Hepatic stellate cell (primary cell): Measurements from ENCODE around the gene FAM13A.
A peak's percentile ranks its signal among the peaks of the same experiment; 100 is the strongest.
"Not testable (repeated sequence)": the region's sequence is repeated elsewhere in the genome, so short reads cannot be mapped to it uniquely, and the experiment has no call there.

ENCODE experiments used
- DNase-seq: peaks from one replicate; pipeline ENCODE4 v3.0.0; 2011; ENCODE audit warnings: low spot score

Gene FAM13A

DNA sequence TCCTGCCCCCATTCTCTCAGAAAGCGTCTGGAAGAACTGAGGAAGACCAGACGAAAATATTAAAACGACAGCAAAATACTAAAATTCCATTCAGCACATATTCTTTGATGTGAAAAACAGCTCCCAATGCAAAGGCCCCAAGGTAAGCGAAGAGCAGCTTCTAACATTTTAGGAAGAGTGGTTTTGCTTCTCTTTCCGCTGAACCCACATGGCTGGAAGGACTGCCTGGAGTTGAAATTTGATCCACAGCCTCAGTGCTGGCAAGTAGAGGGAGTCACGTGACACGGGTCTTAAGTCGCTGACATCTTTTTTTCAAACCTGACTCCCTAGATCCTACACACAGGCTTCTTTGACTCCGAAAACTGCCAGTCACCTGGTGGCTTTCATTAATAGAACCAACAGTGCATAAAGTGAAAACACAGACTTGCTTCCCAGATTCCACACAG, at the start of gene FAM13A:
TSS of gene FAM13A (minus strand) at position 233 of the 446 bp plus-strand sequence. CDS start at position 12, 221 bp downstream.
- DNase-seq: peak; percentile 48

GRCh38 chr4:89105726-89106125, 48.7 kb upstream of the FAM13A start:
- DNase-seq: no peak

DNA sequence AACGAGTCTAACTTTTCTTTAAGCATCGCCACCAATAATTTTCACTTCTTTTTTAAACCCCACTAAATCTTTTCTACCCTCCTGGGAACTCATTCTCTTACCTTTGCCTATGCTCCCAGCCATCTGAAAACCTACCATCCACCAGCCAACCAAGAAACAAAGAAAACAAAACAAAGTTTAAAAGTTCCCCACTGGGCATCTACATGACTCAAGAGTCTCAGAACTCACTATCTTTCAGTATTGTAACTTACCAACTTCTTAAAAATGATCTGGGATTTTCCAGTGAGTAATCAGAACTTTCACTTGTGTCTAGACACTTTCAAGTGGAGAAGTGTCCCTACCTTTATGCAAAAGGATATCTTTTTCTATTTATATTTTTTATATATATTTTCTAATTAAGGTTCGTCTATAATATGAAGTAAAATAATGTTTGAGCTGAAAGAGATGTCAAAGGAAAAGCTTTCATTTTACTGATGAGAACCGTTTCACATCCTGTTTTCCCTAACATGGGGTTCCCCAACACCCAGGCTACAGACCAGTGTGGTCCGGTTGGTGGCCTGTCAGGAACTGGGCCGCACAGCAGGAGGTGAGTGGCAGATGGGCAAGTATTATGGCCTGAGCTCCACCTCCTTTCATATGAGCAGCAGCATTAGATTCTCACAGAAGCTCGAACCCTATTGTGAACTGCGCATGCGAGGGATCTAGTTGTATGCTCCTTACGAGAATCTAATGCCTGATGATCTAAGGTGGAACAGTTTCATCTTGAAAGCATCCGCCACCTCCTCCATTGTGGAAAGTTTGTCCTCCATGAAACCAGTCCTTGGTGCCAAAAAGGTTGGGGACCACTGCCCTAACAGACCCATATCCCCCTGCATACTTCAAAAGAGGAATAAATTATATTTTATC, 44.5 kb upstream of the FAM13A start:
- no peak for DNase-seq

GRCh38 chr4:89100853-89101252, 43.9 kb upstream of the FAM13A start:
- no peak for DNase-seq

GRCh38 chr4:89099471-89099870, 42.5 kb upstream of the FAM13A start:
- DNase-seq: no peak

DNA sequence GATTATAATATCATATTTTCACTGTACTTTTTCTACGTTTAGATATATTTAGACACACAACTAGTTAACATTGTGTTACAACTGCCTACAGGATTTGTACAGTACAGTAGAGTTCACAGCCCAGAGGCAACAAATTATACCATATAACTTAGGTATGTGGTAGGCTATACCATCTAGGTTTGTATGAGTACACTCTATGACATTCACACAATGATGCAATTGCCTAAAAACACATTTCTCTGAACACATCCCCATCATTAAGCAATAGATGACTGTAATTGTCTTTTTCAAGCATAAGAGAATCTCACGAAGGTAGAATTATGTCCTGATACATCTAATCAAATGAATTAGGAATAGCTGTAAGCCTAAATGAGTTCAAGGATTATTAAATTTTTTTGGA, 42.0 kb upstream of the FAM13A start:
- DNase-seq: no peak

DNA sequence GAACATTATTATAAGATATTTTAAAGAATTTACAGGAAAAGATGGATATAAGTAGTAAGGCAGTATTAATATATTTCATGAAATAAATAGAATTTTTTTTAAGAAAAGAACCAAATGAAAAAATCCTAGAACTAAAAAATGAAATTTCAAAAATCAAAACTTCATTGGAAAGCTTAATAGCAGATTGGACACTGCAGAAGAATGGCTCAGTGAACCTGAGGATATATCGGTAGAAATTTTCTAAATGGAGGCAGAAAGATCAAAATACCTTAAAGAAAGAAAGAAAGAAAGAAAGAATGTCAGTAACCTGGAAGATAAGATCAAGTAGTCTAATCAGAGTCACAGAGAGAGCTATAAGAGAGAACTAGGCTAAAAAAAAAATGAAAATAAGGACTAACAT, 21.3 kb upstream of the FAM13A start:
- DNase-seq: no peak

- no peak for DNase-seq
Measured at GRCh38 chr4:89077761-89078160, 20.8 kb upstream of the FAM13A start.

DNA sequence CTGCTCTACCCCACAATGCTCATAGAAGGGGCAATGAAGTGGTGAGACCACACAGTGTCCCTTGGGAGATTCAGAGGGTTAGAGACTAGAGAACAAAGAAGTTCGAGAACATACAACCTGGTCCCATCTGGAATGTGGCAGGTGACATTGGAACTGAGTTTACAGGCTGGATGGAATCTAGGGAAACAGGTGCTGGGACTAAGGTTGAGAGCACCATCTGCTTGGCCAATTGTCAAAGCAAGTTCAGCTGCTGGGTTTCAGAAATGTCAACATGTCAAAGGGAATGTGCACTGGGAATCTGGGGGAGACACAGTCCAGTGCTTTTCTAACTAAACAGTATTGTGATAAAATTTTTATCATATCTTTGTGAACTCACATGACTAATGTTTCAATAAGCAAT, 15.9 kb upstream of the FAM13A start:
- no peak for DNase-seq

DNA sequence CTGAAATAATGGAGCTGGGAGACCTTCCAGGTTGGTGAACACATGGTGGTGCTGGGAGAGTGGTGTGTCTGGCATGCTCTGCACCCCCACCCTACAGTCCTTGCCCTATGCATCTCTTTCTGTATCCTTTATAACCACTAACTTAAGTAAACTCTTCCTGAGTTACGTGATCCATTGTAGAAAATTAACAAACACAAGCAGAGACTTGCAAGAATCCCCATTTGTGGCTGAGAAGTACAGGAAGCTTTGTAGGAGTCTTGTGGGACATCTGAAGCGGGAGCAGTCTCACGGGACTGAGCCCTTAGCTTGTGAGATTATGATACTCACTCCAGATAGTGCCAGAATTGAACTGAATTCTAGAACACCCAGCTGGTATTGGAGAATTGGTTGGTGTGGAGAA, 14.3 kb upstream of the FAM13A start:
- no peak for DNase-seq

DNA sequence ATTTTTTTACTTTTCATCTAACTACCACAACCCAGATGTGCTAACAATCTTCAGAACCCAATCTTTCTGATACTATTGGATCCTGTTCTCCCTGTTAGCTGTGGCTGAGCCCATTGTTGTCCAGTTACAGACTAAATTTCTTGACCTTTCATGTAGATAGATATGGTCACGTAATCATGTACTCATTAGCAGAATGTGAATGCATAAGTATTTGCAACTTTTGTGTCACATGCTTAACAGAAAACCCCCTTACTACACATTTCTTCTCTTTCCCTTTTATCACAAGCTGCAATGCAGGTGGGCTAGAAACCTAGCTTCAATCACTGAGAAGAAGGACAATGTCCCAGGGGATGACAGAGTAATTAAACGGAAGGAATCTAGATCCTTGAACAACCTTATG, 13.1 kb upstream of the FAM13A start:
- DNase-seq: no peak

DNA sequence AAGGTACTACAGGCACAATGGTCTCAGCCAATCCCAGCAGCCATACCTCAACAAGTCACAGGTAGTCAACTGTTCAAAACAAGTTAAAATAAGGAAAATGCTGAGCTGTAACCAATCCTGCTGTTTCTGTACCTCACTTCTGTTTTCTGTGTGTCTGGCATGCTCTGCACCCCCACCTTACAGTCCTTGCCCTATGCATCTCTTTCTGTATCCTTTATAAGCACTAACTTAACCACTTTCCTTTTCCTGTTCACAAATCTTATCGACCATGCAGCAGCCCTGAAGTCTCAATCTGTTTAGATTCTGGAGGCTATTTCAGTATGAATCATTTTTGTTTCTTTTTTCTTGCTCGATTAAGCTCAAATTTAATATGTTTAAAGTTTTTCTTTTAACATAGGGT, 12.5 kb upstream of the FAM13A start:
- DNase-seq: no peak

GRCh38 chr4:89067417-89067816, 10.4 kb upstream of the FAM13A start:
- no peak for DNase-seq

GRCh38 chr4:89064848-89065247, 7.9 kb upstream of the FAM13A start:
- no peak for DNase-seq

- not testable (repeated sequence) for DNase-seq
Measured at GRCh38 chr4:89057844-89058243, 859 bp upstream of the FAM13A start.

- no peak for DNase-seq
Measured at GRCh38 chr4:89056292-89056952, 563 bp downstream of the FAM13A start.

GRCh38 chr4:89055157-89056080, 1.6 kb downstream of the FAM13A start:
- no peak for DNase-seq

DNA sequence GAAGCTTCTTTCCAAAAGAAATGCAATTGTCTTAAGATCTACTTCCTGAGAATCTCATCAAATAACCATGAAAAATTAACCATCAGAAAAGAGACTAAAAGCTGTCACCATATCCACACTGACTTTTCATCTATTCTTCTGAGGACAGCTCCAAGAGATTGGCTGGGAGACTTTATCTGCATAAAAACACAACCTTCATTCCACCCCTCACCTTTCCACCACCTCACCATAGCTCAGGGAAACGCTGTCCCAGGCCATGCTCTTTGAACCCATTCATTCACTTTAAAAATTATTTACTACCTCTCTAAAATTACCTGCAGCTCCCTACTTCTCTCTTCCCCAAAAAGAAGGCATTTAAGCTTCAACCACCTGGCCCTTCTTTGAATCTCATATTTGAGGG, 2.4 kb downstream of the FAM13A start:
- DNase-seq: no peak

- DNase-seq: no peak
Measured at GRCh38 chr4:89049853-89050252, 7.1 kb downstream of the FAM13A start.

GRCh38 chr4:89048906-89049601, 7.9 kb downstream of the FAM13A start:
- no peak for DNase-seq

GRCh38 chr4:89044147-89044900, 12.7 kb downstream of the FAM13A start:
- no peak for DNase-seq
